Liver (tissue), 3 donors: ENCODE data around the gene NAV2.

ENCODE experiments used
- ATF3 ChIP-seq: IDR thresholded peaks from 2 replicates; pipeline ENCODE4 v1.6.1; 2016; ENCODE audit warnings: antibody characterized with exemption
- CTCF ChIP-seq: fragments of 150-350 bp; IDR thresholded peaks from 2 replicates; pipeline ENCODE4 v1.5.1; 2017; ENCODE audit warnings: improper control_type of control experiment, low read depth, low read length; ENCODE audit not compliant: missing input control
- FOXA1 ChIP-seq: IDR thresholded peaks from 2 replicates; pipeline ENCODE4 v1.6.1; 2016; ENCODE audit warnings: antibody characterized with exemption
- FOXA2 ChIP-seq: IDR thresholded peaks from 2 replicates; pipeline ENCODE4 v1.6.1; 2016; ENCODE audit warnings: antibody characterized with exemption
- JUND ChIP-seq, 2 donors: IDR thresholded peaks; 2 replicates each; pipeline ENCODE4 v1.6.1; 2016; ENCODE audit warnings: antibody characterized with exemption in 2 of 2
- MAX ChIP-seq: IDR thresholded peaks from 2 replicates; pipeline ENCODE4 v1.6.1; 2016; ENCODE audit warnings: antibody characterized with exemption
- RAD21 ChIP-seq, 2 donors: IDR thresholded peaks; 2 replicates each; pipeline ENCODE4 v1.6.1; 2016; ENCODE audit warnings: antibody characterized with exemption in 2 of 2, mild to moderate bottlenecking in 2 of 2
- REST ChIP-seq: IDR thresholded peaks from 2 replicates; pipeline ENCODE4 v1.6.1; 2016; ENCODE audit warnings: antibody characterized with exemption, mild to moderate bottlenecking
- RXRA ChIP-seq, 2 donors: IDR thresholded peaks; 2 replicates each; pipeline ENCODE4 v1.6.1; 2017 to 2018; ENCODE audit warnings: antibody characterized with exemption in 2 of 2, mild to moderate bottlenecking in 1 of 2
- SP1 ChIP-seq: IDR thresholded peaks from 2 replicates; pipeline ENCODE4 v1.6.1; 2018; ENCODE audit warnings: antibody characterized with exemption, mild to moderate bottlenecking
- TAF1 ChIP-seq: conservative IDR thresholded peaks from 2 replicates; pipeline ENCODE4 v1.6.1; 2016; ENCODE audit warnings: antibody characterized with exemption, mild to moderate bottlenecking
- YY1 ChIP-seq: IDR thresholded peaks from 2 replicates; pipeline ENCODE4 v1.6.1; 2016; ENCODE audit warnings: antibody characterized with exemption, mild to moderate bottlenecking
- donor health status: healthy.
- donor health status: healthy.

GRCh38 chr11:20033806-20034205 is 321.2 kb downstream of the NAV2 start:
- TF ChIP-seq TAF1 (no peak), CTCF (no peak), SP1 (no peak), RXRA (IDR thresholded peaks at IDR 0.05) (no peak), FOXA1 (no peak), REST (no peak), ATF3 (no peak), MAX (no peak), RAD21 (IDR thresholded peaks at IDR 0.05) (no peak), JUND (IDR thresholded peaks at IDR 0.05) (no peak), YY1 (no peak), FOXA2 (no peak)
